AG04450 (cell line): Measurements from ENCODE around the gene MCC. TPM values are rescaled to one million over a fixed set of nuclear protein-coding genes. Genes with fewer than 3 reads are reported as not detected.

Experiments used
- CTCF ChIA-PET: fragments of 300-600, 350-600 bp; formaldehyde crosslinking; extraction: SDS; loops from one replicate; lab custom pipeline; 2022; ENCODE audit warnings: antibody characterized with exemption, inconsistent platforms; lab: Charles Lee
- POLR2A ChIA-PET: fragments of 350-600 bp; formaldehyde crosslinking; extraction: SDS; loops from one replicate; lab custom pipeline; 2021; ENCODE audit warnings: antibody characterized with exemption, inconsistent platforms; lab: Yijun Ruan, JAX
- DNase-seq: peaks from one replicate; pipeline ENCODE4 v3.0.0-alpha.2; 2011; ENCODE audit warnings: low read depth, low spot score
- H3K27ac ChIP-seq: one replicate; pipeline ENCODE4 v1.5.1; 2012; ENCODE audit warnings: low read depth, low read length, control low read depth
- H3K27me3 ChIP-seq: one replicate; pipeline ENCODE4 v1.6.0; 2012; ENCODE audit warnings: low read length; ENCODE audit not compliant: control insufficient read depth, insufficient read depth
- H3K4me3 ChIP-seq: 2 replicates; pipeline ENCODE4 v1.5.1; 2011; ENCODE audit warnings: mild to moderate bottlenecking, low read depth, low read length, control low read depth
- H3K9me3 ChIP-seq: 2 replicates; pipeline ENCODE4 v1.5.1; 2012; ENCODE audit warnings: low read length; ENCODE audit not compliant: control insufficient read depth, insufficient read depth
- CTCF ChIP-seq: IDR thresholded peaks from 2 replicates; pipeline ENCODE4 v1.5.1; 2011; ENCODE audit warnings: low read depth, low read length, control low read depth, inconsistent platforms
- polyA plus RNA-seq: library from polyadenylated mRNA; depleted of rRNA; stranded (reverse); fragments of >200 nt; gene quantifications from 2 replicates; pipeline ENCODE4 v1.2.3, GENCODE V29; 2011

The MCC gene
- polyA plus RNA-seq, 1 experiment = 17.5 TPM

- Histone ChIP-seq H3K4me3 (no peak overlapping the region), H3K27ac (no peak overlapping the region), H3K9me3 (no peaks in the 10 kb centered on the region), H3K27me3 (no peaks in the 10 kb centered on the region)
- ChIA-PET CTCF (no interaction called here), POLR2A (no interaction called here)
- DNase-seq = no peak
- no peak for TF ChIP-seq CTCF
These were observed 306.8 kb downstream of the MCC start for GRCh38 chr5:113181409-113181808.

- no peak overlapping the region for H3K27ac ChIP-seq
- CTCF ChIA-PET = no interaction called here
- POLR2A ChIA-PET = no interaction called here
- no peak overlapping the region for H3K4me3 ChIP-seq
- H3K27me3 ChIP-seq = no peaks in the 10 kb centered on the region
- TF ChIP-seq CTCF = no peak
- no peak for DNase-seq
- H3K9me3 ChIP-seq = no peaks in the 10 kb centered on the region
These were observed 309.1 kb downstream of the MCC start for GRCh38 chr5:113179156-113179555.

GRCh38 chr5:113178073-113178779 is 310.0 kb downstream of the MCC start:
- DNase-seq = no peak
- ChIA-PET CTCF (no interaction called here), POLR2A (no interaction called here)
- no peaks in the 10 kb centered on the region for H3K27me3 ChIP-seq
- no peak for TF ChIP-seq CTCF
- no peaks in the 10 kb centered on the region for H3K9me3 ChIP-seq
- no peak overlapping the region for H3K4me3 ChIP-seq
- no peak overlapping the region for H3K27ac ChIP-seq

GRCh38 chr5:113177225-113177624 is 311.0 kb downstream of the MCC start:
- Histone ChIP-seq H3K4me3 (no peak overlapping the region), H3K27ac (no peak overlapping the region), H3K9me3 (no peaks in the 10 kb centered on the region), H3K27me3 (no peaks in the 10 kb centered on the region)
- POLR2A ChIA-PET = no interaction called here
- TF ChIP-seq CTCF = no peak
- CTCF ChIA-PET = no interaction called here
- DNase-seq = no peak

- CTCF ChIA-PET = no interaction called here
- TF ChIP-seq CTCF = no peak
- no peak overlapping the region for H3K4me3 ChIP-seq
- no peaks in the 10 kb centered on the region for H3K27me3 ChIP-seq
- DNase-seq = no peak
- POLR2A ChIA-PET = no interaction called here
- no peaks in the 10 kb centered on the region for H3K9me3 ChIP-seq
- H3K27ac ChIP-seq = no peak overlapping the region
These were observed 311.5 kb downstream of the MCC start for GRCh38 chr5:113176734-113177133.
